ENCODE measurements around the gene RFX8.

The RFX8 gene

DNA sequence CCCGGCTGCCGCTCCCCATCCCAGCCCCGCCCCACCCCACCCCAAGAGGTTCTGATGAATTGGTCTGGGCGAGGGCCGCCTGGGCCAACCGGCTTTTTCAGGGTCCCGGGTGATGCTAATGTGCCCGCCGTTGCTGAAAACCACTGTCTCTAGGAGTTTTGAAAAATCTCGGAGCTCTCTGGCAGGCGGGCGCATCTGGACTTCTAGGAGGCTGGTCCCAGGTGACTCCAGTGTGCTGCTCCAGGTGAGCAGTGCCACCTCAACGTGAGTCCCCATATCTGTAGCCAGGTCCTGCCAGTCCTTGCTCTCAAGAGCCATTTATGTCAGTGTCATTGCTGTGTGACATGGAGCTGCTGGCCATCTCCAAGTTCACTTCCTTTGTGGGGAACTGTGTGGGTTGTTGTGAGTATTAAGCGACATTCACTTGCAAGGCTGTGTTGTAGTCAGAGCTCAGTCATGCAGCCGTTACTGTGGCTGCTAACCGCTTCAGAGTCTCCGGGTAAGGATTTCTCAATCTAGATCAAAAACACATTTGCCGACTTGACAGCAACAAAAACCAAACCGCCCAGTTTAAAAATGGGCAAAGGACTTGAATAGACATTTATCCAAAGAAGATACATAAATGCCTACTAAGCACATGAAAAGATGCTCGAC, at the start of gene RFX8:
RFX8 (minus strand) TSS at position 382 of the 654 bp plus-strand sequence. CDS start 8,264 bp downstream, outside the sequence.
- Histone ChIP-seq H3K9me3 (ENCODE audit: control insufficient read depth in 2 of 2, low read length in 2 of 2) (no peaks in the 10 kb centered on the region), H3K36me3 (ENCODE audit: control insufficient read depth in 2 of 2, insufficient read depth in 2 of 2, low read length in 2 of 2) (no peaks in the 10 kb centered on the region), H3K27me3 (ENCODE audit: control insufficient read depth in 1 of 2, insufficient read depth in 2 of 2, low read length in 2 of 2) (no peaks in the 10 kb centered on the region), H3K27ac (ENCODE audit: low read length) (no peak within 1 kb of the TSS), H3K4me3 (ENCODE audit: low read length in 2 of 2) (peak within 1 kb of the TSS; percentile 73 to 80), H3K4me1 (ENCODE audit: control insufficient read depth, insufficient read depth, low read length) (peaks cover 10% of the 10 kb centered on the region), H3K9ac (ENCODE audit: low read length in 2 of 2) (peak within 1 kb of the TSS; percentile 21 to 69)

DNA sequence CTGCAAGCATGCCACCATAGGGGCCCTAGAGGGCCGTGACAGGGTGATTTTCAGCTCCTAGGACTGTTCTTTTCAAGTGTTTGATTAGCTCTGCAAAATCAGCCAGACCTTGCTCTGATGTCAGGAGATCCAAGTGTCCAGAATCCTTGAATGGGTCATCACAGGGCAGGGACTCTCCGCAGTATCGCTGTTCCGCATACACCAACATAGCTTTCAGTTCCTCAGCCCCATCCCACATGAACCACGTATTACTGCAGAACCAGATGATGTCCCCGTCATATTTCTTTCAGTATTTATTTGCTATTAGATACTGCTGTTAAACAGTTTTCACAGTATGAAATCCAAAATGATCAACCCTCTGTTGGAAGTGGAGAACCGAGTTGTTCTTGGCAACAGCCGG, 46.6 kb upstream of the RFX8 start:
- Histone ChIP-seq H3K36me3 (ENCODE audit: control insufficient read depth in 2 of 2, insufficient read depth in 2 of 2, low read length in 2 of 2) (no peaks in the 10 kb centered on the region), H3K27ac (ENCODE audit: low read length) (no peak overlapping the region), H3K27me3 (ENCODE audit: control insufficient read depth in 1 of 2, insufficient read depth in 2 of 2, low read length in 2 of 2) (no peaks in the 10 kb centered on the region), H3K4me3 (ENCODE audit: low read length in 2 of 2) (no peak overlapping the region), H3K9ac (ENCODE audit: low read length in 2 of 2) (no peak overlapping the region), H3K4me1 (ENCODE audit: control insufficient read depth, insufficient read depth, low read length) (peaks cover 15% of the 10 kb centered on the region), H3K9me3 (ENCODE audit: control insufficient read depth in 2 of 2, low read length in 2 of 2) (peaks cover 2 to 5% of the 10 kb centered on the region in 2 donors)

DNA sequence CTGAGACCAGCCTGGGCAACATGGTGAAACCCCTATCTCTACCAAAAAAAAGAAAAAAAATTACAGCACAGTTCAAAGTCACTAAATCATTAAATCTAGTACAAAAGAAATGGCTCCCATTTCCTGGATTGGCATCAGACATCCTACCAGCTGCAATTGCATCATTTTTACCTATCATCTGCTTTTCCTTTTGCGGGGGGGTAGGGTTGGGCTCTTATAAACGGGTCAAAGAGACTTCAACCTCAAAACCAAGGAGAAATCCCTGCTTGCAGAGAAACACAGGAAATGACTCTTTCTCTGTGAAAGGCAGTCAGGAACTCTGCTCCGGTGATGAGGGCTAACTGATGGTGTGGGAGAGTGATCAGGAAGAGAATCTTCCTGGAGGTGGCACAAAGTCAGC, 45.3 kb upstream of the RFX8 start:
- Histone ChIP-seq H3K27me3 (ENCODE audit: control insufficient read depth in 1 of 2, insufficient read depth in 2 of 2, low read length in 2 of 2) (no peaks in the 10 kb centered on the region), H3K9ac (ENCODE audit: low read length in 2 of 2) (no peak overlapping the region), H3K4me3 (ENCODE audit: low read length in 2 of 2) (no peak overlapping the region), H3K4me1 (ENCODE audit: control insufficient read depth, insufficient read depth, low read length) (peaks cover 16% of the 10 kb centered on the region), H3K27ac (ENCODE audit: low read length) (no peak overlapping the region), H3K9me3 (ENCODE audit: control insufficient read depth in 2 of 2, low read length in 2 of 2) (peaks cover 3 to 5% of the 10 kb centered on the region in 2 donors), H3K36me3 (ENCODE audit: control insufficient read depth in 2 of 2, insufficient read depth in 2 of 2, low read length in 2 of 2) (no peaks in the 10 kb centered on the region)

DNA sequence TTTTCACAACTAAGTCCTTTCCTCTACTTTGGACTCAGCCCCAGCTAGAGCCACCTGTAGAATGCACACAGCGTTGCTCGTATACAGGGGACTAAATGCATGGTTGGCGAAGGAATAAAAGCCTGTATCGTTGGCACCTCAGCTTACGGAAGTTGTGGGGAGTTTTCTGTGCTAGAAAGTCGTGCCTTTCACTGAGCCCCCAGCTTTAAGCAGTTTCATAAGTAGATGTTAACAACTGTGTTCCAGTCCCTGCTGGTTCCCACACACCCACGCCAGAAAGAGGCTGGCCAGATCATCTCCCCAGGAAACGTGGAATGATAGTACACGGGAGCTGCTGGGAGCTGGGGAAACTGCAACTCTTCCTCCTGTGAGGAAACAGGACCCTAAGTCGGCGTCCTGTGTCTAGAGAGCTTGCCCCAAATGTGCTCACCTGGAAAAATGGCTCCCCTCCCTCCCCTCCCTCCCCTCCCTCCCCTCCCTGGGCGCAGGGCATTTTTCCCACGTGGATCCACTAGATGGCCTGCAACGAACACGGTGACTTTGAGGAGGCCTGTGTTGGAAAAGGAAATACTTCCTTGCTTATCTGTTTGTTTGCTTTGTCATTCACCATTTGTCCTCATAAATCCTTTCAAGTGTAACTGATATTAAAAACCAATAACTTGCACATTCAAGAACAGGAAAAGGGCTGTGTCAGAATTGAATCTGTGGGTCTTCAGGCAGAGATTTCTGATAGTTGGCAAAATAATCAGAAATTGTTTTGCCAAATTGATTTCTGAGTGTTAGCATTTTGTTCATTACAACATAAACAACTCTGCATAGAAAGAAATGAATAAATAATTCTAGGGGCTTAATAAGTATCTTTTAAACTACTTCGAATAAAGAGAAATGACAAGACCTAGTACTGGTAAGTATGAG, 43.9 kb upstream of the RFX8 start:
- peaks cover 19% of the 10 kb centered on the region for H3K4me1 ChIP-seq (ENCODE audit: control insufficient read depth, insufficient read depth, low read length)
- no peak overlapping the region for H3K27ac ChIP-seq (ENCODE audit: low read length)
- peaks cover 3 to 5% of the 10 kb centered on the region in 2 donors for H3K9me3 ChIP-seq (ENCODE audit: control insufficient read depth in 2 of 2, low read length in 2 of 2)
- no peak overlapping the region for H3K9ac ChIP-seq (ENCODE audit: low read length in 2 of 2)
- peak overlapping the region in 1 of 2 donors; percentile 40 for H3K4me3 ChIP-seq (ENCODE audit: low read length in 2 of 2)
- no peaks in the 10 kb centered on the region for H3K36me3 ChIP-seq (ENCODE audit: control insufficient read depth in 2 of 2, insufficient read depth in 2 of 2, low read length in 2 of 2)
- no peaks in the 10 kb centered on the region for H3K27me3 ChIP-seq (ENCODE audit: control insufficient read depth in 1 of 2, insufficient read depth in 2 of 2, low read length in 2 of 2)

DNA sequence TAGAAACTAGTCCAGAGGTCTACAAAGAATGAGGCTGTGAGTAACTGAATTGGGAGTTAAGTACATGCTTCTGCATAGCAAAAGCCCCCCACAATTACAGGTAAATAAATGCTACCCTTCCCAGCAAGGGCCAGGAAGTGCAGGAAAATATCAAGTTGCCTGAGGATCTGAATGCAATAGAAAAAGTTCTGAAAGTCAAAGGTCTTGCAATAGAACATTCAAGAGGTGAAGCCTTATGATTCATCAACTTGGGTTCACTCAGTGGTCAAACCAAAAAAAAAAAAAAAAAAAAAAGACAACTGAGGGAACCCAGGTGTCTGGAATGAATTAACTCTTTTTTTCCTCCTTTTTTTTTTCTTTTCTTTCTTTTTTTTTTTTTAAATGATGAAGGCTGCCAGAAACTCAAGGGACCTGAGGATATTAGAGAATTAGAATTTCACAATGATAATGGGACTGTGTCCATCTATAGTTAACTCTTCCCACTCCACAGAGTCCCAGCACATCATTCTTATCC, 42.9 kb upstream of the RFX8 start:
- Histone ChIP-seq H3K4me1 (ENCODE audit: control insufficient read depth, insufficient read depth, low read length) (peaks cover 19% of the 10 kb centered on the region), H3K4me3 (ENCODE audit: low read length in 2 of 2) (no peak overlapping the region), H3K27me3 (ENCODE audit: control insufficient read depth in 1 of 2, insufficient read depth in 2 of 2, low read length in 2 of 2) (no peaks in the 10 kb centered on the region), H3K27ac (ENCODE audit: low read length) (no peak overlapping the region), H3K9ac (ENCODE audit: low read length in 2 of 2) (no peak overlapping the region), H3K36me3 (ENCODE audit: control insufficient read depth in 2 of 2, insufficient read depth in 2 of 2, low read length in 2 of 2) (no peaks in the 10 kb centered on the region), H3K9me3 (ENCODE audit: control insufficient read depth in 2 of 2, low read length in 2 of 2) (peaks cover 3 to 5% of the 10 kb centered on the region in 2 donors)

DNA sequence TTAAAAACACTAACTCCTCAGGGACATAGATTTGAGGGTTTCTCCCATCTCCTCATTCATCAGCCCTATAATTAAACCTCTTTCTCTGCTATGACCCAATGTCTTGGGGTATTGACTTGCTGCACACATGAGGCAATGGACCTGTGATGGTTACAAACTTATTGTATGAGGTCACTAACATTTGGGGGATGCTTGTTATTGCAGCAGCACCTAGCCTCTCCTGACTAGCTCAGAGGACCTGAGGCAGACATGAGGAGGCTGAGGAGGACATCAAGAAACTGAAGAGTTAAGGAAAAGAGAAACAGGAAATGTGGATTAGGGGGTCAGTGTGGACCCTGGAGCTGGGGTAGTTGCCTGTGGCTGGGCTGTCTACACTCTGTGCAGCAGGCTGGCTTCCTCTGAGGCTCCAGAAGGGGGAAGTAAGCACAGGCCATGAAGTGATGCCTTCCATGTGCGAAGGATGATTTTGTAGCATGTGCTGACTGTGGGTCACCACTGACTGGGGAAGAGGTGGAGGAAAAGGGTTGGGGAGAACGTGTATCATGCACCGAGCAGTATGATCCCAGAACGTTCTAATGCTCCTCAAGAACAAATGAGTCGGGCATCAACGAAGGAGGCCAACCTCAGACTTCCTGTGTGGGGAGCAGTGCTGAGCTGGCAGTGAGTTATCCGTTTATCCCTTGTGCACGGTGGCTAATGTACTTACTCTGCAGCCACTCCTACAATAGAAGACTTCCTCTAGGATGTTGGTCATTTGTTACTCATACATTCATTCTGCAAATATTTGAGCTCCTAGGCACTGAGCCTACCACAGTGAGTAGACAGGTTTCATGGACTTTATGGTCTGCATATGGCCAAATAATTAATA, 42.1 kb upstream of the RFX8 start:
- no peak overlapping the region for H3K9ac ChIP-seq (ENCODE audit: low read length in 2 of 2)
- no peak overlapping the region for H3K27ac ChIP-seq (ENCODE audit: low read length)
- H3K9me3 ChIP-seq (ENCODE audit: control insufficient read depth in 2 of 2, low read length in 2 of 2), result peaks cover 3 to 5% of the 10 kb centered on the region in 2 donors
- H3K36me3 ChIP-seq (ENCODE audit: control insufficient read depth in 2 of 2, insufficient read depth in 2 of 2, low read length in 2 of 2), result no peaks in the 10 kb centered on the region
- peaks cover 19% of the 10 kb centered on the region for H3K4me1 ChIP-seq (ENCODE audit: control insufficient read depth, insufficient read depth, low read length)
- H3K4me3 ChIP-seq (ENCODE audit: low read length in 2 of 2), result no peak overlapping the region
- no peaks in the 10 kb centered on the region for H3K27me3 ChIP-seq (ENCODE audit: control insufficient read depth in 1 of 2, insufficient read depth in 2 of 2, low read length in 2 of 2)

DNA sequence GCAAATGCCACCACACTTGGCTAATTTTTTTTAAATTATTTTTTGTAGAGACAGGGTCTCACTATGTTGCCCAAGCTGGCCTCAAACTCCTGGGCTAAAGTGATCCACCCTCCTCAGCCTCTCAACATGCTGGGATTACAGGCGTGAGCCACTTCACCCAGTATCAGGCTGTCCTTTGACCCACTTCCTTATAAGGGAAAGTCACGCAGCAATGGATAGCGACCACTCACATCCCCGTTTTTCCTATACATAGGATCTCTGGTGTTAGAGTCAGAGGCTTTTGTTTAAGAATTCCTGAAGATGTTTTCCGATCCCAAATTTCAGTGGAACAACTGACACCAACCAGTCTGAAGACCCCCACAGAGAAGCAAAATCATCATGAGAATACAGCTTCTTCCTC, 41.4 kb upstream of the RFX8 start:
- H3K9ac ChIP-seq (ENCODE audit: low read length in 2 of 2), result no peak overlapping the region
- H3K4me3 ChIP-seq (ENCODE audit: low read length in 2 of 2), result no peak overlapping the region
- H3K36me3 ChIP-seq (ENCODE audit: control insufficient read depth in 2 of 2, insufficient read depth in 2 of 2, low read length in 2 of 2), result no peaks in the 10 kb centered on the region
- H3K4me1 ChIP-seq (ENCODE audit: control insufficient read depth, insufficient read depth, low read length), result peaks cover 19% of the 10 kb centered on the region
- no peaks in the 10 kb centered on the region for H3K27me3 ChIP-seq (ENCODE audit: control insufficient read depth in 1 of 2, insufficient read depth in 2 of 2, low read length in 2 of 2)
- no peak overlapping the region for H3K27ac ChIP-seq (ENCODE audit: low read length)
- H3K9me3 ChIP-seq (ENCODE audit: control insufficient read depth in 2 of 2, low read length in 2 of 2), result peaks cover 3 to 5% of the 10 kb centered on the region in 2 donors

DNA sequence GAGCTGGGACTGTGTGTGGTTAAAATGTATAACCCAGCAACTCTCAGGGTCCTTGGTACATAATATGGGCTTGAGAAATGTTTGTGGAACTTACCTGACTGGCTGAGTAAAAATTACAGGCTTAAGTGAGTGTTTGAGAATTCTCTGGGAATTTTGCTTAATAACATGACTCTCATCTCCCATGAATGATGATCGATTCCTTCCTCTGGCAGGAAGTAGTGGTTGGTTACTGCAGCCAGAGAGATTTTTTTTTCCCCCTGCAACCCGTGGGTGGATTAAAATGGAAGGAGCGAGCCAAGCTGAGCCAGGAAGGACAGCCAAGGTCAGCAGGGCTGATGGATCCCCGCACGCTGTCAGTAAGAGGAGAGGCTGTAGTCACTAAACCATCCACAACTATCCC, 40.6 kb upstream of the RFX8 start:
- H3K36me3 ChIP-seq (ENCODE audit: control insufficient read depth in 2 of 2, insufficient read depth in 2 of 2, low read length in 2 of 2), result no peaks in the 10 kb centered on the region
- peaks cover 19% of the 10 kb centered on the region for H3K4me1 ChIP-seq (ENCODE audit: control insufficient read depth, insufficient read depth, low read length)
- peak overlapping the region; percentile 11 for H3K27ac ChIP-seq (ENCODE audit: low read length)
- H3K9ac ChIP-seq (ENCODE audit: low read length in 2 of 2), result no peak overlapping the region
- peaks cover 3 to 5% of the 10 kb centered on the region in 2 donors for H3K9me3 ChIP-seq (ENCODE audit: control insufficient read depth in 2 of 2, low read length in 2 of 2)
- no peak overlapping the region for H3K4me3 ChIP-seq (ENCODE audit: low read length in 2 of 2)
- H3K27me3 ChIP-seq (ENCODE audit: control insufficient read depth in 1 of 2, insufficient read depth in 2 of 2, low read length in 2 of 2), result no peaks in the 10 kb centered on the region

DNA sequence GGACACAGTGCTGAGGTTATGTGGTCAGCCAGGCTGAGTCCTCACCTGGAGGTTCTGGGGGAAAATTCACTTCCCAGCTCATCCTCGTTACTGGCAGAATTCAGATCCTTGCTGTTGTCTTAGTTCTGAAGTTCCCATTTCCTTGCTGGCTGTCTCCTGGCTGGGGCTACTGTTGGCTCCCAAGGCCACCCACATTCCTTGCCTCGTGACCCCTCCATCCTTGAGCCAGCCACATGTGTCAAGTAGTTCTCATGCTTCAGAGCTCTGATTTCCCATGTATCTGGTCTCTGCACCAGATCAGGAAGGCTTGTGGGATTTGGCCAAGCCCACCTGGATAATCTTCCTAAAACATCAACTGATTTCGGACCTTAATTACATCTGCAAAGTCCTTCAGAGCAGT, 38.1 kb upstream of the RFX8 start:
- H3K27ac ChIP-seq (ENCODE audit: low read length), result no peak overlapping the region
- no peak overlapping the region for H3K9ac ChIP-seq (ENCODE audit: low read length in 2 of 2)
- H3K36me3 ChIP-seq (ENCODE audit: control insufficient read depth in 2 of 2, insufficient read depth in 2 of 2, low read length in 2 of 2), result no peaks in the 10 kb centered on the region
- H3K27me3 ChIP-seq (ENCODE audit: control insufficient read depth in 1 of 2, insufficient read depth in 2 of 2, low read length in 2 of 2), result no peaks in the 10 kb centered on the region
- H3K4me1 ChIP-seq (ENCODE audit: control insufficient read depth, insufficient read depth, low read length), result peaks cover 11% of the 10 kb centered on the region
- H3K4me3 ChIP-seq (ENCODE audit: low read length in 2 of 2), result no peak overlapping the region
- peaks cover 3 to 5% of the 10 kb centered on the region in 2 donors for H3K9me3 ChIP-seq (ENCODE audit: control insufficient read depth in 2 of 2, low read length in 2 of 2)

DNA sequence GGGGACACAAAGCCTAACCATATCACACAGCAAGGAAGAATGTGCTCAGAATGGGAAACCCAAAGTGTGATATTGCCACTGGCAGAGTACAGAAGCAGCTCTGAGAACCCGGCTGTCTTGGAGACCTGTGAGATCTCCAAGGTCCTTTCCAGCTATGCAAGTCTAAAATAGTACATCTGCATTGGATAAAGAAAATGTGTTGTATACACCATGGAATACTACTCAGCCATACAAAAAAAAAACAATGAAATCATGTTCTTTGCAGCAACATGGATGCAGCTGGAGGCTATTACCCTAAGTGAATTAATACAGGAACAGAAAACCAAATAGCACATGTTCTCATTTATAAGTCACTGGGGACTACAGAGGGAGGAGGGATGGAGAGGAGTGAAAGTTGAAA, 36.5 kb upstream of the RFX8 start:
- peaks cover 11% of the 10 kb centered on the region for H3K4me1 ChIP-seq (ENCODE audit: control insufficient read depth, insufficient read depth, low read length)
- no peak overlapping the region for H3K4me3 ChIP-seq (ENCODE audit: low read length in 2 of 2)
- no peak overlapping the region for H3K9ac ChIP-seq (ENCODE audit: low read length in 2 of 2)
- no peaks in the 10 kb centered on the region for H3K27me3 ChIP-seq (ENCODE audit: control insufficient read depth in 1 of 2, insufficient read depth in 2 of 2, low read length in 2 of 2)
- H3K27ac ChIP-seq (ENCODE audit: low read length), result no peak overlapping the region
- H3K36me3 ChIP-seq (ENCODE audit: control insufficient read depth in 2 of 2, insufficient read depth in 2 of 2, low read length in 2 of 2), result no peaks in the 10 kb centered on the region
- H3K9me3 ChIP-seq (ENCODE audit: control insufficient read depth in 2 of 2, low read length in 2 of 2), result peaks cover 0 to under 1% of the 10 kb centered on the region in 2 donors
